Measurements from ENCODE around the gene LMO1. TPM values are rescaled to one million over a fixed set of nuclear protein-coding genes. Genes with fewer than 3 reads are reported as not detected.
A peak's percentile ranks its signal among the peaks of the same experiment; 100 is the strongest.

LMO1 gene
- total RNA-seq, 2 experiments from 2014 or later, result not detected

DNA sequence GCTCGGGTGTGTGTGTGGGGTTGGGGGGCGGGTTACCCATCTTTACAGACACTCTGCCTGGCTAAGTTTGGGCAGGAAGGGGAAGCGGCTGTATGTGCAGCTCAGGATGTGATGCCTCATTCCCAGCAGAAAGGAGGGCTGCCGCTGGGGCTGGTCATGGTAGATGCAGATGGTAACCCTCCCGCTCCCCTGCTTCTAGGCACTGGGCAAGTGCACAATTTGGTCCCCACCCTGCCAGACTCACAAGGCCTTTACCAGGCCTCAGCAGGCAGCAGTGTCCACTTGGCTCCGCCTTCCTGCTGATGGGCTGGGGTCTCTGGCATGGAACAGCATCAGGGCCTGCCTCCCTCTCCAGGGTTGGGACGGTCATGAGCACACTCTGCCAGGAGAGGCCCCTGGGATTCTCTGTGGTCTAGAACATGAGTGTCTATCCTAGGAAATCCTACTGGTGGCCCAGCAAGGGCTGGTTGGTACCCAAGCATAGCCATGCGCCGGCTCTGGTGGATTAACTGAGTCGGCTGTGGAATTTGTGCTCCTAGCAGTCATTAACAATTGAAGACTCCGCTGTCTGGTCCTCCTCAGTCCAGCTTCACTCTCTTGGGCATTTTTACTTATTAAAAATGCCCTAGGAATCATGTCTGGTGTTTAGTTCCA, 4.2 kb downstream of the LMO1 start:
- Mint-ChIP-seq H3K4me3 (no peak overlapping the region), H3K27ac (no peak overlapping the region), H3K36me3 (no peaks in the 10 kb centered on the region), H3K9me3 (no peaks in the 10 kb centered on the region), H3K27me3 (peaks cover 44% of the 10 kb centered on the region), H3K4me1 (ENCODE audit: low read depth) (peaks cover 11% of the 10 kb centered on the region)
- peak; percentile 1 for DNase-seq
- intact Hi-C loops (cut with micrococcal nuclease), result no loop called here
- CTCF ChIA-PET, result no interaction called here
- POLR2A ChIA-PET, result no interaction called here

DNA sequence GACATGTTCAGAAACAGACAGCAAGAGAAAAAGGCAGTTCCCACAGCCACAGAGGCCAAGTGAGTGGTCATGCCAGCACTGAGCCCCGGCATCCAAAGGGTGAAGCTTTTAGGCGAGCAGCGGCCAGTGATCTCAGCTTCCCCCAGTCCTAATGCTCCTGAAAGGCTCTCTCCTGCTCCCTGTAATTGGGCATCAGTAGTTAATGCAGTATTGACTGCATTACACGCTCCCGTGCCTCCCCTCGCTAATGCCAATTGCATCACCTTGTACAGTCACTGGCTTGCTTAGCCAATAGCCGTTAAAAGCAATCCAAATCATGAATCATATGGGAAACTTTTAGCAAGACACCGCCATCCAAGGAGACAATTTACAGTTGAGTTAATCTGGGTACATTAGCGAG, 4.9 kb downstream of the LMO1 start:
- peaks cover 39% of the 10 kb centered on the region for H3K27me3 Mint-ChIP-seq
- POLR2A ChIA-PET, result no interaction called here
- no peaks in the 10 kb centered on the region for H3K36me3 Mint-ChIP-seq
- intact Hi-C loops (cut with micrococcal nuclease), result no loop called here
- no peak overlapping the region for H3K27ac Mint-ChIP-seq
- DNase-seq, result peak; percentile 0
- H3K4me3 Mint-ChIP-seq, result no peak overlapping the region
- CTCF ChIA-PET, result no interaction called here
- H3K4me1 Mint-ChIP-seq (ENCODE audit: low read depth), result peaks cover 7% of the 10 kb centered on the region
- H3K9me3 Mint-ChIP-seq, result no peaks in the 10 kb centered on the region

DNA sequence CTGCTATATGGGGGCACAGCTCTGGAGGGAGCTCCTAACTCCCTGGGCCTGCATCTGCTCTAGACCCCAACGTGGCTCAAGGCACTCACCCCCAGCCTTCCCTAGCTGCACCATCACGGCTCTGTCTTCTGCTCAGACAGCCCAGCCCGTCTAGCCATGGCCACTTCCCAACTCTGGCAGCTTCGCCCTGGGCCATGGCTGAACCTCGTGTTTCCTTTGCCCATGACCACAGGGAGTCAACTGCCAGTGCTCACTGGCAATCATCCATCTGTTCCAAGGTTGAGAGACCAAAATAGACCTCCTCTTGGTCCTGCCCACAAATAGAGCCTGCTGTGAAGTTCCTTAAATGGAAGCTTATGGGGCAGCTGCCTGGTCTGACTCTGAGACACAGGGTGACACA, 5.4 kb downstream of the LMO1 start:
- H3K4me1 Mint-ChIP-seq (ENCODE audit: low read depth), result peaks cover 2% of the 10 kb centered on the region
- H3K27ac Mint-ChIP-seq, result no peak overlapping the region
- H3K36me3 Mint-ChIP-seq, result no peaks in the 10 kb centered on the region
- H3K9me3 Mint-ChIP-seq, result no peaks in the 10 kb centered on the region
- intact Hi-C loops (cut with micrococcal nuclease), result no loop called here
- H3K27me3 Mint-ChIP-seq, result peaks cover 34% of the 10 kb centered on the region
- H3K4me3 Mint-ChIP-seq, result no peak overlapping the region
- ChIA-PET POLR2A (no interaction called here), CTCF (no interaction called here)
- DNase-seq, result no peak

DNA sequence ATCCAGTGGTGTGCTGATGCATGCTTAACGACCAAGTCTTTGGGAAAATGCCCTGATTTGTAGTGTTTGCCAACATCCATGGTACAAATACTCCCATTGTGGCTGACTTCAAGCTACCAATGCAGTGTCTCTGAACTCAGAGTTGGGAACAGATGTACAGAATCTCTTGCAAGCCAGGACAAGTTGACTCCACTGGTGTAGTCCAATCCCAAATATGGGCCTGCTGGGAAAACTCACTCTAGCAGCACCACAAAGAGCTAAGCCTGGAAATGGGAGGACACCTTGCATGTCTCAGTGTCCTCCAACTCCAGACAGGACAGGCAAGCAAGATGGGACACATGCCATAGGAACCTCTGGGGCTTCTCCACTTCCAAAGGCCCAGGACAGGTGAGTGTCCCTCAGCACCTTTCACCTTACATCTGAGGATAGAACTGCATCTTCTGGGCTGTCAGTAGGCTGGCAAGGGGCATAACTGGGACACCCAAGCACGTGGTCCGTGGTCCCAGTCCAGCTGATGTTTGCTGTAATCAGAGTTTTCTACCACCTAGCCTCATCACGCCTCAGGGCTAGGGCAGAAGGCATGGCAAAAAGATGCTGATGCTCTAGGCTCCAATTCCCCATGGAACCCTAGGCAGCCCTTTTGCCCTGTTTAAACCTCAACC, 6.5 kb downstream of the LMO1 start:
- Mint-ChIP-seq H3K27me3 (peaks cover 29% of the 10 kb centered on the region), H3K27ac (no peak overlapping the region), H3K9me3 (no peaks in the 10 kb centered on the region), H3K36me3 (no peaks in the 10 kb centered on the region), H3K4me3 (no peak overlapping the region), H3K4me1 (ENCODE audit: low read depth) (no peaks in the 10 kb centered on the region)
- intact Hi-C loops (cut with micrococcal nuclease), result no loop called here
- DNase-seq, result no peak
- ChIA-PET POLR2A (no interaction called here), CTCF (interaction anchor here (1.7 kb wide), 1 partner anchor 9 kb away, joined by 6 read pairs; no protein-coding TSS in a partner anchor)

DNA sequence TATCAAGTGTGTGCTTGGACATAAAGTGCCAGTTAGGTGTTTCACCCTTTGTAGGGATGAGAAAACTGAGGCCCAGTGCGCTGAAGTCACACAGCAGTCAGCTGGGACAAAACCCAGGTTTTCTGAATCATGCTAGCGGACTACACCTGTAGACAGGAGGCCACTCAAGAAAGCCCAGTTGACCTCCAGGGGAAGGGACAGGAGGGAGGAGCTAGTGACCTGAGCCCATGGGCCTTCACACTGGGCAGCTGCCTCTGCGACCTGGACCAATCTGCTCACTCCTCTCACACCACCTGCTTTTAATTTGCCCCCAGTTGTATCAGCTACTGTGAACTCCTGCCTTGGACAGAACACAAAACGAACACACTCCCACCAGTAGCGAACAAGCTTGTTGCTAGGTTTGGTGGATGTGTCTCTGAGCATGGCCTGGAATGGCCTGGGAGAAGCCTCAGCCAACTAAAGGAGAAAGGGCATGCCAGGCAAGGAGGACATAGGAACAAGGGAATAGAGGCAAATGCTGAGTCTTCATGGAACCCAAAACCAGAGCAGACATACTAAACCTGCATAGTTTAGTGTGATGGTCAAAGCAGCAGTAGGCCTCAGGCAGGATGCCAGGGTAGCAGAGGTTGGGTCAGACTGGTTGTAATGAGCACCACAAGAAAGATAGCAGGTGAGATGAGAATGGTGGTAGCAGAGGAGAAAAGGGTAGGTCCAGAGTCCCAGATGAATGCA, 7.2 kb downstream of the LMO1 start:
- Mint-ChIP-seq H3K27ac (no peak overlapping the region), H3K9me3 (no peaks in the 10 kb centered on the region), H3K4me3 (no peak overlapping the region), H3K4me1 (ENCODE audit: low read depth) (no peaks in the 10 kb centered on the region), H3K27me3 (peaks cover 22% of the 10 kb centered on the region), H3K36me3 (no peaks in the 10 kb centered on the region)
- intact Hi-C loops (cut with micrococcal nuclease), result no loop called here
- DNase-seq, result no peak
- CTCF ChIA-PET, result interaction anchor here (0.6 to 1.7 kb wide), 3 partner anchors 9 to 37 kb away, joined by 3 to 6 read pairs (median 4); no protein-coding TSS in a partner anchor
- POLR2A ChIA-PET, result no interaction called here

DNA sequence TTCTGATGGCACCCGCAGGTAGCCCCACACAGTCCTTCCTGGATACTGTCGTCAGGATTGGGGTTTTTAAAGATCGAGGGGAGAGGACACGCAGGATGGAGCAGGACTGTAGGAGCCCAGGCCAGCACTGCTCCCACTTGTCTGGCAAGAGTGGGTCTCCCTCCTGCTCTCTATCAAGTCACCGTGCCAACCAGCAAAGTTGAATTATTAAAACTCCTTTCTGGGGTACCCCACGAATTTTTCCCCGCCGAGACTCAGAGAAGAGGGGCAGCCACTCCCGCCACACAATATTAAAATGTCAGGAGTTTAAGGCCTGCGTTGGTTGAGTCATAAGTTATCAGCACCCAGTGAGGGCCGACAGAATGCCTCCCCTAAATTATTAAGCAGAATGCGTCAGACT, 10.1 kb downstream of the LMO1 start:
- POLR2A ChIA-PET, result no interaction called here
- intact Hi-C loops (cut with micrococcal nuclease), result no loop called here
- CTCF ChIA-PET, result interaction anchor here (3.6 kb wide), 1 partner anchor 10 kb away, joined by 35 read pairs; the partner anchor contains the start of gene LMO1
- Mint-ChIP-seq H3K9me3 (no peaks in the 10 kb centered on the region), H3K27me3 (peaks cover 3% of the 10 kb centered on the region), H3K27ac (no peak overlapping the region), H3K36me3 (no peaks in the 10 kb centered on the region), H3K4me1 (ENCODE audit: low read depth) (no peaks in the 10 kb centered on the region), H3K4me3 (no peak overlapping the region)
- DNase-seq, result no peak

DNA sequence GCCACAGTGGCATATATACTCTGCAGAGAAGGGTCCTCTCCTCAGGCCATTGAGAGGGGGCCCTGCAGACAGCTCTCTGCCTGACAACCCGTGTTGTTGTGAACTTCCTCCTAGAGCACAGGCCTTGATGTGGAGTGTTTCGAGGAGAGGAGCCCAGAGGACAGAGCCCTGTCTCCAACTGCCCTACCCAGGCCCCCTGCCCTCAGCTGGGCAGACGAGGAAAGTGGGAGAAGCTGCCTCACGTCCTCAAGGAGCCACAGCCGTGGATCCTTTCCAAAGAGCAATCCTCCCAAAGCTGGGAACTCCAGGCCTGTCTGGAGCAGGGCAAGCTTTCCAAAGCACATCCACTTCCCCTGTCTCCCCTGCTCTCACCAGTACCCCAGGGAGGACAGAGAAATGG, 10.7 kb downstream of the LMO1 start:
- no peak for DNase-seq
- Mint-ChIP-seq H3K27me3 (no peaks in the 10 kb centered on the region), H3K36me3 (no peaks in the 10 kb centered on the region), H3K9me3 (no peaks in the 10 kb centered on the region), H3K4me1 (ENCODE audit: low read depth) (no peaks in the 10 kb centered on the region), H3K27ac (no peak overlapping the region), H3K4me3 (no peak overlapping the region)
- CTCF ChIA-PET, result interaction anchor here (0.9 to 3.6 kb wide), 2 partner anchors 9 to 11 kb away, joined by 3 to 35 read pairs; partner anchors contain the start of gene LMO1
- intact Hi-C loops (cut with micrococcal nuclease), result no loop called here
- POLR2A ChIA-PET, result no interaction called here

DNA sequence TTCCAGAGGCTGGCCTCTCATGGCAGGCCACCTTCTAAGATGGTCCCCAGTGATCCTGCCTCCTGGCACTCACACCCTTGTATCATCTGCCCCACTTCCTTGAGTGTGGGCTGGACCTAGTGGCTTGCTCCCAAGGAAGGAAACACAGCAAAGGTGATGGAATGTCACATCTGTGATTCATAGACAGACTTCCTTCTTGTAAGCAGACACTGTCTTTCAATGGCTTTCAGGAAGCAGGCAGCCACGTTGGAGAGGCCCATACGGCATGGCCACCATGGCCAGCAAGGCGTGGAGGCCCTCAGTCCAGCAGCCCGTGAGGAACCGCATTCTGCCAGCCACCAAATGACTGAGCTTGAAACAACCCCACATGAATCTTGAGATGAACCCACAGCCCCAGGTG, 11.3 kb downstream of the LMO1 start:
- no peaks in the 10 kb centered on the region for H3K27me3 Mint-ChIP-seq
- DNase-seq, result no peak
- ChIA-PET POLR2A (no interaction called here), CTCF (interaction anchor here (0.9 to 3.6 kb wide), 2 partner anchors 8 to 11 kb away, joined by 3 to 35 read pairs; partner anchors contain the start of gene LMO1)
- H3K4me1 Mint-ChIP-seq (ENCODE audit: low read depth), result no peaks in the 10 kb centered on the region
- intact Hi-C loops (cut with micrococcal nuclease), result no loop called here
- H3K4me3 Mint-ChIP-seq, result no peak overlapping the region
- no peaks in the 10 kb centered on the region for H3K36me3 Mint-ChIP-seq
- no peaks in the 10 kb centered on the region for H3K9me3 Mint-ChIP-seq
- no peak overlapping the region for H3K27ac Mint-ChIP-seq

DNA sequence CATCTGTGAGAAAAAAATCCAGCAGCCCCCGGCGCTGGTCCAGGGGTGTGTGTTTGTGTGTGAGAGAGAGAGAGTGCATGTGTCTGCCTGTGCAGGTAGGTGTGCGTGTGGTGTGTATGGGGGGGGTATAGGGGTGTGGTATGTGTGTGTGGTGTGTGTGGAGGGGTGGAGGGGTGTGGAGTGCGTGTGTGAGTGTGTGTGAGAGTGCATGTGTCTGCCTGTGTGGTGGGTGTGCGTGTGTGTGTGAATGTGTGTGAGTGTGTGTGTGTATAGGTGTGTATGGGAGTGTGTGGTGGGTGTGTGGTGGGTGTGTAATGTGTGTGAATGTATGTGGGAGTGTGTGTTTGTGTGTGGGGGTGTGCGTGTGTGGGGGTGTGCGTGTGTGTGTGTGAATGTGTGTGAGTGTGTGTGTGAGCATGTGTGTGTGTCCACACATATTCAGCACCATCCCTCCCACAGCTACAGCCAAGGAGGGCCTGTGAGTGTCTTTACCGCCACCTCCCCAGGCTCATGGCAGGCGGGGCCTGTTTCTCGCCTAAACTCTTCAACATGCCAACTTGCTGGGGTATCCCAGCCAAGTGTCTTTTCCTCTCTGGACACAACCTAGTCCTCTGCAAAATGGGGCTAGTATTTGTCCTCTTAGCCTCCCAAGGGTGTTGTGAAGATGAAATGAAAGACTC, 11.9 kb downstream of the LMO1 start:
- ChIA-PET CTCF (interaction anchor here (0.9 to 3.6 kb wide), 2 partner anchors 8 to 12 kb away, joined by 3 to 35 read pairs; partner anchors contain the start of gene LMO1), POLR2A (no interaction called here)

DNA sequence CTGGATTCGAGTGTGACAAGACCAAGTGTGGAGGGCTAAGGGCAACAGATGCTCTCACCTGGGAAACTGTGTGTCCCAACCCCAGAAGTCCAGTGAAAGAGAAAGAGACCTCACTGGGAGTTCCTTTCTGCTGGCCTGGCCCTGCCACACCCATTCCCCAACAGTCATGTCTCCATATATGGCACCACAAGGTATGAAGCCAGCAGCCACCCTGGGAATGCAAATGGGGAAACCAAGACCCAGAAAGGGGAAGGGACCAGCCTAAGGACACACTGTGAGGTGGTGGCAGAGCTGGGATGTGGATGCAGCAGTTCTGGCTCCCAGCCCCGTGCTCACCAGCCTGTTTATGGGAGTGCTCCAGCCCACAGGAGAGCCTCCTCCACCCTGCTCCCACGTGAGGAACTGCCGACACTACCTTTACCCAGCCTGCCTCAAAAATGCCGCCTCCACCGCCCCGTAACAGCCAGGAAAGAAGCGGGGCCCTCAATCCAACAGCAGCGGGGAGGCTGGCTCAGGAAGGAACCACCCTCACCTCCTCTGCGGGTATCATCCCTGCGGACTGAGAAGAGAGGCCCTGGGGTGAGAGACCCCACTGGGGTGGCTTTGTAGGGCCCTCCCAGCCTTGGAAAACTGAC, 12.6 kb downstream of the LMO1 start:
- CTCF ChIA-PET, result no interaction called here
- Mint-ChIP-seq H3K4me1 (ENCODE audit: low read depth) (no peaks in the 10 kb centered on the region), H3K4me3 (no peak overlapping the region), H3K27me3 (peaks cover 4% of the 10 kb centered on the region), H3K27ac (no peak overlapping the region), H3K36me3 (no peaks in the 10 kb centered on the region), H3K9me3 (no peaks in the 10 kb centered on the region)
- no peak for DNase-seq
- intact Hi-C loops (cut with micrococcal nuclease), result no loop called here
- POLR2A ChIA-PET, result no interaction called here

More for the DNA sequence above, 11.9 kb downstream of the LMO1 start:
- H3K4me1 Mint-ChIP-seq (ENCODE audit: low read depth), result no peaks in the 10 kb centered on the region
- DNase-seq, result no peak
- H3K9me3 Mint-ChIP-seq, result no peaks in the 10 kb centered on the region
- H3K27ac Mint-ChIP-seq, result no peak overlapping the region
- peaks cover 4% of the 10 kb centered on the region for H3K27me3 Mint-ChIP-seq
- intact Hi-C loops (cut with micrococcal nuclease), result no loop called here
- no peaks in the 10 kb centered on the region for H3K36me3 Mint-ChIP-seq
- no peak overlapping the region for H3K4me3 Mint-ChIP-seq

DNA sequence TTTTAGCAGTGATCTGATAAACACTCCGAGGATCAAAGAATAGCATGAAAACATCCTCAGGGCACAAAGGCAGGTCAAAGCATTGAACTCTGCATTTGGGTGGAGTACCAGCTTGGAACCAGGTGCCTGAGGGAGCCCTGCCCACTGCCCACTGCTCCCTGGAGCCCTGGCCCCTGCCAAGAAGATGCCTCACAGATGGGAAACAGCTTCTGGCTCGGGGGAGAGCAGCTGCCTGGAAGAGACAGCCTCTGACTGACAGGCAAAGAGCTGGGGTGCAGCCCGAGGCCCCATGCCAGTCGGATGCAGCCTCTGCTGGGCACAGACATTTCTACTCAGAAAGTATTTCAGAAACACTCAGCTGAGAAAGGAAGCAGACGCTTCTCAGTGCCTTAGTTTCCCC, 13.2 kb downstream of the LMO1 start:
- no peak overlapping the region for H3K27ac Mint-ChIP-seq
- ChIA-PET POLR2A (no interaction called here), CTCF (interaction anchor here (5.5 kb wide), 1 partner anchor 14 kb away, joined by 47 read pairs; the partner anchor contains the start of gene LMO1)
- DNase-seq, result no peak
- H3K9me3 Mint-ChIP-seq, result no peaks in the 10 kb centered on the region
- no peak overlapping the region for H3K4me3 Mint-ChIP-seq
- H3K27me3 Mint-ChIP-seq, result peaks cover 6% of the 10 kb centered on the region
- intact Hi-C loops (cut with micrococcal nuclease), result no loop called here
- H3K4me1 Mint-ChIP-seq (ENCODE audit: low read depth), result no peaks in the 10 kb centered on the region
- H3K36me3 Mint-ChIP-seq, result no peaks in the 10 kb centered on the region
